ENCODE results near the gene PRKACB. TPM values are rescaled to one million over a fixed set of nuclear protein-coding genes. Genes with fewer than 3 reads are reported as not detected.

PRKACB gene
- total RNA-seq, 2 donors from 2014 or later: 9.6 to 18.2 TPM

DNA sequence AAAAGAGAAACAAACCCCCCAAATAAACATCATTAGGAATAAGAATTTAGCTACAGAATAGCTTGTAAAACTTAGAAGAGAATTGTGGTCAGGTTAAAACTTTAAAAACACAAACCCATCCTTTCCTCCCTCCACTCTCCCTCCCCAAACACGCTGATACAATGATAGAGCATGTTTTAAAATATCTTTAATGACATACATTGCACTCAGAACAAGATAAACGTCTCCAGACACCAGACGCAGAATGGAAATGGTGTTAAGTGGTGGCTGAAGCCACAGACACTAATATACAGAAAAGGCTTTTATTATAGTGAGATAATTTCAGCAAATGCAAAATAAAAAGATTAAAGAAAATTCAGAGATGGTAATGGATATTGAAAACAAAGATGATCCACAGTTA is 98.6 kb downstream of the PRKACB start:
- TF ChIP-seq POLR2A (IDR thresholded peaks at IDR 0.05): no peak
- TF ChIP-seq, protein P1, sequence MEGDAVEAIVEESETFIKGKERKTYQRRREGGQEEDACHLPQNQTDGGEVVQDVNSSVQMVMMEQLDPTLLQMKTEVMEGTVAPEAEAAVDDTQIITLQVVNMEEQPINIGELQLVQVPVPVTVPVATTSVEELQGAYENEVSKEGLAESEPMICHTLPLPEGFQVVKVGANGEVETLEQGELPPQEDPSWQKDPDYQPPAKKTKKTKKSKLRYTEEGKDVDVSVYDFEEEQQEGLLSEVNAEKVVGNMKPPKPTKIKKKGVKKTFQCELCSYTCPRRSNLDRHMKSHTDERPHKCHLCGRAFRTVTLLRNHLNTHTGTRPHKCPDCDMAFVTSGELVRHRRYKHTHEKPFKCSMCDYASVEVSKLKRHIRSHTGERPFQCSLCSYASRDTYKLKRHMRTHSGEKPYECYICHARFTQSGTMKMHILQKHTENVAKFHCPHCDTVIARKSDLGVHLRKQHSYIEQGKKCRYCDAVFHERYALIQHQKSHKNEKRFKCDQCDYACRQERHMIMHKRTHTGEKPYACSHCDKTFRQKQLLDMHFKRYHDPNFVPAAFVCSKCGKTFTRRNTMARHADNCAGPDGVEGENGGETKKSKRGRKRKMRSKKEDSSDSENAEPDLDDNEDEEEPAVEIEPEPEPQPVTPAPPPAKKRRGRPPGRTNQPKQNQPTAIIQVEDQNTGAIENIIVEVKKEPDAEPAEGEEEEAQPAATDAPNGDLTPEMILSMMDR (IDR thresholded peaks at IDR 0.05): no peak
- DNase-seq (no peak), ATAC-seq (no peak)
- H3K27ac ChIP-seq: no peak overlapping the region
- H3K27me3 ChIP-seq: no peaks in the 10 kb centered on the region
- peaks cover 14% of the 10 kb centered on the region for H3K4me1 ChIP-seq
- H3K4me3 ChIP-seq: no peak overlapping the region
- 70 to 85% methylated on average over 3 of the region's 3 CpGs for WGBS, 2 donors
- intact Hi-C loops (cut with DNase I): no loop called here
- H3K36me3 ChIP-seq (replicated peaks in 1 of 2; ENCODE audit: insufficient read depth in 1 of 2, low read depth in 2 of 2): no peaks in the 10 kb centered on the region
- no peaks in the 10 kb centered on the region for H3K9me3 ChIP-seq

DNA sequence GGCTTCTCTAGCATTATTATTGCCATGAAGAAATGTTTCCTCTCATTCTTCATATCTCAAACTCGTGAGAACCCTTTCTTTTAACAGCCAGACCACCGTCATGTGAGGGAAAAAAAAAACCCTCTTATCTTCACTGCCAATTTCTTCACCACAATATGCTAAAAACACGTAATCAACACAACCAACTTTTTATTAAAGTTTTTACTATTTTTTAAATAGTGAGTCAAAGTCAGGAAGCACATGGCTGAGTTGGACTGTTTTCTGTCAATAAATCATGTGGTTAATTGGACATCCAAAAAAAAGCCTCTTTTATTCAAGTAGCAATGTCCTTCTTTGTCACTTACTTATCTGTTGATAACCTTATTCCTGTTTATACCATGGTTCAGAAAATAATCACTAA is 101.5 kb downstream of the PRKACB start:
- peaks cover 14% of the 10 kb centered on the region for H3K4me1 ChIP-seq
- TF ChIP-seq, protein P1 (IDR thresholded peaks at IDR 0.05): no peak
- TF ChIP-seq POLR2A (IDR thresholded peaks at IDR 0.05): no peak
- no peak overlapping the region for H3K4me3 ChIP-seq
- no peak for DNase-seq
- H3K36me3 ChIP-seq (replicated peaks in 1 of 2; ENCODE audit: insufficient read depth in 1 of 2, low read depth in 2 of 2): no peaks in the 10 kb centered on the region
- ATAC-seq: no peak
- intact Hi-C loops (cut with DNase I): no loop called here
- WGBS, 2 donors: 2 to 3% methylated on average over 3 of the region's 3 CpGs
- no peaks in the 10 kb centered on the region for H3K9me3 ChIP-seq
- H3K27me3 ChIP-seq: no peaks in the 10 kb centered on the region
- peak overlapping the region in 1 of 4 donors; percentile 58 for H3K27ac ChIP-seq

DNA sequence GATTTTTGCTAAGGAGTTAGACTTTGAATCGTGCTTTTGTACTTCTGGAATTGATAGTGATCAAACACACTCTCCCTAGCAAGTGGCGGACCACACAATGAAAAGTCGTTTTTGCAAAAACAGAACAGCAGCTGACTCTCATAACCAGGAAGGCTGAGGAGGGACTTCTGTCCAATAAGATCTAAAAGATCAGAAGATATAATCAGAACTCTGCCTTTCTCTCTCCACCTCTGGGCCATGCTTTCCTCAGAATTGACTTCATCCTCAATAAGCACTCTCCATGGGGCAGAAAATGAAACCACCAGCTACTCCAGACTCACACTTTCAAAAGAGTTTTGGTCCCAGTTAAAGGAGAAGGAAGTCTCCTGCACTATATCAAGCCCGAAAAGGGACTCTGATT is 102.1 kb downstream of the PRKACB start:
- intact Hi-C loops (cut with DNase I): no loop called here
- Histone ChIP-seq H3K36me3 (replicated peaks in 1 of 2; ENCODE audit: insufficient read depth in 1 of 2, low read depth in 2 of 2) (no peaks in the 10 kb centered on the region), H3K9me3 (no peaks in the 10 kb centered on the region), H3K27ac (peak overlapping the region in 2 of 4 donors; percentile 23 to 58), H3K27me3 (no peaks in the 10 kb centered on the region), H3K4me1 (peaks cover 14% of the 10 kb centered on the region), H3K4me3 (no peak overlapping the region)
- TF ChIP-seq, protein P1 (IDR thresholded peaks at IDR 0.05): no peak
- no peak for TF ChIP-seq POLR2A (IDR thresholded peaks at IDR 0.05)
- ATAC-seq: no peak
- DNase-seq: no peak
- 30 to 39% methylated on average over 4 of the region's 4 CpGs for WGBS, 2 donors

DNA sequence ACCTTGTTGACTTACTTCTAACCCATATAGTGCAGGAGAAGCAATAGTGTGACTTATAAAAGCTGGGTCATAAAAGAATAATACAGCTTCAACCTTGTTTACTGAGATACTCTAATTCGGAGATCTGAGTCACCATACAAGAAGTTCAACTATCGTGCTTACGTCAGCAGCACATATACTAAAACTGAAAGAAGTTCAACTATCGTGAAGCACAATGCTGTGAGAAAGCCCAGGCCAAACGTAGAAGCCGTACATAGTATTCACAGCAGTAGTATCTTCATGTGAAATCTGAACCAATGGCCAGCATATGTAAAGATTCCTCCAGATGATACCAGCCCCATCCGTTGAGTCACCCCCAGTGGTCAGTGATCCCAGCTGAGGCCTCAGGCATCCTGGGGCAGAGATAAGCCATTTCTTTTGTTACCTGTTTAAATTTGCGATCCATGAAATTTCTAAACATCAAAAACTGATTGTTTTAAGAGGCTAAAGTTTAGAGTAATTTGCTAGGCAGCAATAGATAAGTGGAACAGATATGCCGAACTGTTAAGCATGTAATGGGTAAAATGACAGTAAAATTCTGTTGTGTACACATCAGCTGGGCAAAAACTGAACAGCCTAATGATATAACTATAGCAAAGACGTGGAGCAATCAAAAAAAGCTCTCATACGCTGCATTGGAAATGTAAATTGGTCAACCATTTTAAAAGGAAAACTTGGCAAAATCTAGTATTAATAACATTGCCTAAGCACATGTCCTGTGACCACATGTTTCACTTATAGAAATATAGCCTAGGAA is 103.6 kb downstream of the PRKACB start:
- intact Hi-C loops (cut with DNase I): no loop called here
- Histone ChIP-seq H3K9me3 (no peaks in the 10 kb centered on the region), H3K4me1 (peaks cover 14% of the 10 kb centered on the region), H3K4me3 (no peak overlapping the region), H3K36me3 (replicated peaks in 1 of 2; ENCODE audit: insufficient read depth in 1 of 2, low read depth in 2 of 2) (no peaks in the 10 kb centered on the region), H3K27me3 (no peaks in the 10 kb centered on the region), H3K27ac (no peak overlapping the region)
- DNase-seq (no peak), ATAC-seq (no peak)
- 86 to 89% methylated on average over 11 of the region's 11 CpGs for WGBS, 2 donors
- TF ChIP-seq, protein P1 (IDR thresholded peaks at IDR 0.05): no peak
- TF ChIP-seq POLR2A (IDR thresholded peaks at IDR 0.05): no peak

DNA sequence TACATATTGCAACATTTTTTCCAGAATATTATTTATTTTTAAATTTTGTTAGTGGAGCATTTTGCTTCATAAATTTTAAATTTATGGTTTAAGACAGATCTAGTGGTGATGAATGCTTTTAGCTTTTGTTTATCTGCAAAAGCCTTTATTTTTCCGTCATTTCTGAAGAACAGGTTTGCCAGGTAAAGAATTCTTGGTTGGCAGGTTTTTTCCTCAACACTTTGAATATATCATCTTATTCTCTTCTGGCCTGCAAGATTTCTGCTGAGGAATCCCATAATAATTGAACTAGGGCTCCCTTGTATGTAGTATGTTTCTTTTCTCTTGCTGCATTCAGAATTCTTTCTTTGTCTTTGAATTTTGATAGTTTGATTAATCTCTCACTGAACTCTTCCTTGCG is 106.6 kb downstream of the PRKACB start:
- Histone ChIP-seq H3K4me1 (peaks cover 15% of the 10 kb centered on the region), H3K4me3 (no peak overlapping the region), H3K9me3 (no peaks in the 10 kb centered on the region), H3K27me3 (no peaks in the 10 kb centered on the region), H3K27ac (no peak overlapping the region), H3K36me3 (replicated peaks in 1 of 2; ENCODE audit: insufficient read depth in 1 of 2, low read depth in 2 of 2) (no peaks in the 10 kb centered on the region)
- 97 to 100% methylated on average over 2 of the region's 2 CpGs for WGBS, 2 donors
- TF ChIP-seq, protein P1 (IDR thresholded peaks at IDR 0.05): no peak
- no peak for TF ChIP-seq POLR2A (IDR thresholded peaks at IDR 0.05)
- DNase-seq (no peak), ATAC-seq (no peak)
- intact Hi-C loops (cut with DNase I): no loop called here
